Measurements from ENCODE around the gene PACS2.
"Not testable (repeated sequence)": the region's sequence is repeated elsewhere in the genome, so short reads cannot be mapped to it uniquely, and the experiment has no call there.

The PACS2 gene

DNA sequence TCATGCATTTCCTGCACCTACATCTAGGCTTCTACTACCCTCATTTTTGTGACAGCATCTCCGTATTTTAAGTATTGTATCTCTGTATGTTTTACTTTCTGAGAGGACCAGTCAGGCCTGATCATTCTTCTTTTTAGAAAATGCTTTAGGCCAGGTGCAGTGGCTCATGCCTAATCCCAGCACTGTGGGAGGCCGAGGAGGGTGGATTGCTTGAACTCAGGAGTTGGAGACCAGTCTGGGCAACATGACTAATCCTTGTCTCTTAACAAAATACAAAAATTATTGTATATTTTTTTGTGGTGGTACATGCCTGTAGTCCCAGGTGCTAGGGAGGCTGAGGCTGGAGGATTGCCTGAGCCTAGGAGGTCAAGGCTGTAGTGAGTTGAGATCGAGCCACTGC lies 36.9 kb downstream of the PACS2 start:
- no peak for DNase-seq (ENCODE audit: low read depth)

GRCh38 chr14:105351920-105352851 lies 37.6 kb downstream of the PACS2 start:
- peak; percentile 84 for DNase-seq (ENCODE audit: low read depth)

DNA sequence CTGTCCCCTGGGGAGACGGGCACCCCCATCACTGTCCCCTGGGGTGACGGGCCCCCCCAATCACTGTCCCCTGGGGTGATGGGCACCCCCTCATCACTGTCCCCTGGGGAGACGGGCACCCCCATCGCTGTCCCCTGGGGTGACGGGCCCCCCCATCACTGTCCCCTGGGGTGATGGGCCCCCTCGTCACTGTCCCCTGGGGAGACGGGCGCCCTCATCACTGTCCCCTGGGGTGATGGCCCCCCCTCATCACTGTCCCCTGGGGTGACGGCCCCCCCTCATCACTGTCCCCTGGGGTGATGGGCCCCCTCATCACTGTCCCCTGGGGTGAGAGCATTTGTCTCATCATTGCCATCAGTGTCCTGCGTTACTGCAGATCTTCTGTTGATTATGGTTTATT lies 38.6 kb downstream of the PACS2 start:
- DNase-seq (ENCODE audit: low read depth) = no peak

DNA sequence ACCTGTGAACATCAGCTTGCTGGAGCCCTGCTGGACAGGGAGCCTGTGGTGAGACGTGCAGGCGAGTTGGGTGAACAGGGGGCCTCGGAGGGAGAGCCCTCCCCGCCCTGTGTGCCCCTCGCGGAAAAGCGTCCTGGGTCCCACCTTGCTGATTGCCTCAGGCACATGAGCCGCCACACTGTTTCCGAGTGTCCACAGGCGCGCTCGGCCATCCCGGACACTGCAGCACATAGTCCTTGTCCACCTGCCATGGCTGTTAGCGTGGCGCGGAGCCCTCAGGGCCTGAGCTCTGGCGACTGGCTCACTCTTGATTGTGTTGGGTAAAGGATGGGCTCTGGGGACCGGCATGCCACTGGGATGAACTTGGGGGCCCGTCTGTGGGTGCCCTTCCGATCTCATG lies 40.0 kb downstream of the PACS2 start:
- no peak for DNase-seq (ENCODE audit: low read depth)

DNA sequence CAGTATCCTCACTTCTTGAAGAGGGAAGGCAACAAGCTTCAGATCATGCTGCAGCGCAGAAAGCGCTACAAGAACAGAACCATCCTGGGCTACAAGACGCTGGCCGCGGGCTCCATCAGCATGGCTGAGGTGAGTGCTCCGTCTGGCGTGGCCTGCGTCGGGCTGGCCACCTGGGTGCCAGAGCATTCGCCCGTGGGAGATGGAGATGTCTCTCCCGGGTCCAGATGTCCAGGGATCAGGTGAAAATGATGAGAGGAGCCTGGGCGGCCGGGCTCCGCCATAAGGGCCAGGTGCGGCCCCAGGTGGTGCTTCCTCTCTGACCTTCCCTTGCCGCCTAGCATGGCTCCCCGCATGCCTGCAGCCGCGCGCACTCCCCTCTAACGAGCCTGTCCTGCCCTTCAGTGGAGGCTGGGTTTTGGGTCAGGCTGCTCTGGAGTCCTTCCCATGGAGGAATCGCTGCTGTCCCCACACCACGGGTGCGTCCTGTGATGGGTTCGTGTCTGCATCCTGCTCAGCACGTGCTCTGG lies 40.6 kb downstream of the PACS2 start:
- no peak for DNase-seq (ENCODE audit: low read depth)

GRCh38 chr14:105355850-105356604 lies 41.5 kb downstream of the PACS2 start:
- DNase-seq (ENCODE audit: low read depth) = no peak

GRCh38 chr14:105356927-105357326 lies 42.4 kb downstream of the PACS2 start:
- no peak for DNase-seq (ENCODE audit: low read depth)

DNA sequence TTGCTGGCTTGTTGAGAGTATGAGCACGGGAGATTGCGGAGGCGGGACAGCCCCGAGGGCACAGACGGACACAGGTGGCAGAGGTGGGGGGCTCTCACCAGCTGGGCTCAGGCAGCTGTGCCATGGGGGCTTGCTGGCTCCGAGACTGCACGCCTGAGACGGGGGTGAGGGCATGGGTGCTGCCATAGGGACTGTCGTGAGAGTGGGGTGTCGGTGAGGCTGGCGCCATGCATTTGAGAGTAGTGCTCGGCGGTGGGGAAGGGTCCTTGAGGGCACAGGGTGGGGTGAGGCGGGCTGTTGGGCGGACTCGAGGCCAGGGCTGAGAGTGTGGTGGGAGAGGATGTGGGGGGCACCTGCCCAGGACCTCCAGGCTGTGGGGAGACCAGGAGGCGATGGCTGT lies 43.1 kb downstream of the PACS2 start:
- no peak for DNase-seq (ENCODE audit: low read depth)

- DNase-seq (ENCODE audit: low read depth) = no peak
These were observed 43.7 kb downstream of the PACS2 start for GRCh38 chr14:105358140-105358846.

- DNase-seq (ENCODE audit: low read depth) = no peak
These were observed 44.4 kb downstream of the PACS2 start for GRCh38 chr14:105358943-105359342.

DNA sequence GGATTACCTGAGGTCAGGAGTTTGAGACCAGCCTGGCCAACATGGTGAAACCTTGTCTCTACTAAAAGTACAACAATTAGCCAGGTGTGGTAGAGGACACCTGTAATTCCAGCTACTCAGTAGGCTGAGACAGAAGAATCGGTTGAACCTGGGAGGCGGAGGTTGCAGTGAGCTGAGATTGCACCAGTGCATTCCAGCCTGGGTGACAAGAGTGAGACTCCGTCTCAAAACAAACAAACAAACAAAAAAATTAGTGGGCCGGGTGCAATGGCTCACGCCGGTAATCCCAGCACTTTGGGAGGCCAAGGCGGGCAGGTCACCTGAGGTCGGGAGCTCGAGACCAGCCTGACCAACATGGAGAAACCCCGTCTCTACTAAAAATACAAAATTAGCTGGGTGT lies 46.9 kb downstream of the PACS2 start:
- DNase-seq (ENCODE audit: low read depth) = not testable (repeated sequence)

DNA sequence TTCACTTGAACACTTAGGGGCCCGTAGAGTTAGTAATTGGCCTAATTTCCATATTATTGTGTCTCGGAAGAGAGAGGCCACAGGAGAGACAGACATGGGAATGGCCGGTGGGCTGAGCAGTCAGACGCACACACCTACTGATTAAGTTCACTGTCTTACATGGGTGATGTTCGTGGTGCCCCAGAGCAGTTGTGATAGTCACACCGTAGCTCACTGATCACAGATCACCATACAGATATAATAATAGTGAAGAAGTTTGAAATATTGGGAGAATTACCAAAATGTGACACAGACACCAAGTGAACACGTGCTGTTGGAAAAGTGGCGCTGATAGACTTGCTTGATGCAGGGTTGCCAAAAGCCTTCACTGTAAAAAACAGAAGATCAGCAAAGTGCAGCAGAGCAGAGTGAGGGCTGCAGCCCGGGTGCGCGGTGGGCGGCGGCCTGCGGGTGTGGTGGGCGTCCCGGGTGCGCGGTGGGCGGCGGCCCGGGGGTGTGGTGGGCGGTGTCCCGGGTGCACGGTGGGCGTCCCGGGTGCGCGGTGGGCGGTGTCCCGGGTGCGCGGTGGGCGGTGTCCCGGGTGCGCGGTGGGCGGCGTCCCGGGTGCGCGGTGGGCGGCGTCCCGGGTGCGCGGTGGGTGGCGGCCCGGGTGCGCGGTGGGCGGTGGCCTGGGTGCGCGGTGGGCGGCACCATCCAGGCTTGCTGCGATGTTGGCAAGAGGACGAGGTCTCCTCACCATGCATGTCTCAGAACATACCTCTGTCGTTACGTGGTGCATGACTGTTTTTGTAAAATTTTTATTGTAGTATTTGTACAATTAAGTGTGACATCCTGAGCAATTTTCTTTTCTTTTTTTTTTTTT lies 49.5 kb downstream of the PACS2 start:
- DNase-seq (ENCODE audit: low read depth) = peak; percentile 17

DNA sequence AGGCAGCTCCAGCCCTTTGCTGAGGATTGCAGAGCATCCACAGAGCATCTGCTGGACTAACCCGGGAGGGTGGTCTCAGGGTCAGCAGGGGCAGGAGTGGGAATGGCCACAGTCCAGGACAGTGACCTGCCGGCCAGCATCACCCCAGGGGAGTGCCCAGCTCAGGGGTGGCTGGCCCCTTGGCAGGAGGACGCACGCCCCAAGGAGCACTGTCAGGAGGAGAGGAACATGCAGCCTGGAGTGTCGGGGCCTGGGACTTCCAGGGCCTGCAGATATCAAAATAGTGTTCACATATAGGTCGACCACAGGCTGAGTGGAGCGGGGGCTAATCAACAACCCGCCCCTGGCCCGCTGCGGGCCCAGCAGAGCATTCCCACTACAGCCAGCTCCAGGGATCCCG lies 50.6 kb downstream of the PACS2 start:
- DNase-seq (ENCODE audit: low read depth) = no peak

GRCh38 chr14:105365681-105366080 lies 51.1 kb downstream of the PACS2 start:
- no peak for DNase-seq (ENCODE audit: low read depth)

- DNase-seq (ENCODE audit: low read depth) = no peak
These were observed 52.0 kb downstream of the PACS2 start for GRCh38 chr14:105366386-105367074.

DNA sequence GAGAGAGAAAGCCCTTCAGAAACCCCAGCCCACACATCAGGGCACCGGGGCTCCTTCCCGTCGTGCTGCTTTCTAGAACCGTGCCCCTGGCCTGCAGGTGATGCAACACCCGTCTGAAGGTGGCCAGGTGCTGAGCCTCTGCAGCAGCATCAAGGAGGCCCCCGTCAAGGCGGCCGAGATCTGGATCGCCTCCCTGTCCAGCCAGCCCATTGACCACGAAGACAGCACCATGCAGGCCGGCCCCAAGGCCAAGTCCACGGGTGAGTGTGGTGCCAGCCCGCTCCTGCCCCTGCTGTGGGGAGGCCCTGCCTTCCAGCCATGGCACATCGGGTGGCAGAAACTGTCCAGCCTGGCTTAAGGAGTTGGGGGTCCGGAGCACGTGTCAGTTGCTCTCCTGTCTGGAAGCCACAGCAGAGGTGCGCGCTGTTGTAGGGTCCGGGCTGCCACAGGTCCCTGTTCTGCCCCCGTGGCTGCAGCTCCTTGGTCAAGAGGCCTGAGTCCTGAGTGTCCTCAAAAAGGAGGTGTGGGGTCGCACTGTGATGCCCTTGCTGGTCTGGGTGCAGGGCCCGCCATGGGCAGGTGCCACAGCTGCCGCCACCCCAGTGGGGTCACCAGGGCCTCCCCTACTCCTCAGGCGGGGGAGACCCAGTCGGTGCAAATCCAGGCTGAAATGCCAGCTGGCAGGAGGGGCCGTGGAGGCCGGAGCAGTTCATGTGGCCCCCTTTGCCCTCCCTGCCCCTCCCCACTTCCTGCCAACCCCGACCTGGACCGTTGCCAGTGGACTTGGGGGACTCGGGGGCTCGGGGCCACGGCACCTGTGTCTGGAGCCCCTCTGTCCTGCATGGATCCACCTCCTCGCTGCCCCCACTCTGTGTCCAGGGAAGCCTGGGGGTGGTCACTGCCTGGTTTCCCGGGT lies 52.8 kb downstream of the PACS2 start:
- DNase-seq (ENCODE audit: low read depth) = no peak

GRCh38 chr14:105368032-105368417 lies 53.5 kb downstream of the PACS2 start:
- no peak for DNase-seq (ENCODE audit: low read depth)

DNA sequence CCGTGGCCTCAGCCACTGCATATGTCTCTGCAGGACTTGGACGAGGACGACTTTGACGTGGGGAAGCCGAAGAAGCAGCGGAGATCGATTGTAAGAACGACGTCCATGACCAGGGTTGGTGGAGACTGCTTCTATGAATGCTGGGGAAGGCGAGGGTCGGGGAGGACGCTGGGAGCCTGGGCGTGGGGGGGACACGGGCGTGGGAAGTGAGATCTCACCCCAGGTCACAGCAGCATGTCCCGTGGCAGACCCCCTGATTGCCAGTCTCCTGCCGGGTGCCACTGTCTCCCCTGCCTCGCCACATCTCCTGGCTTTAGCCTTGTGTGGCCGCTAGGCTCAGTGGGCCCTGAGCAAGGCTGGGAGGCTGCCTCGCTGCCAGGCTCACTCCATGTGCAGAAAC lies 53.9 kb downstream of the PACS2 start:
- no peak for DNase-seq (ENCODE audit: low read depth)

DNA sequence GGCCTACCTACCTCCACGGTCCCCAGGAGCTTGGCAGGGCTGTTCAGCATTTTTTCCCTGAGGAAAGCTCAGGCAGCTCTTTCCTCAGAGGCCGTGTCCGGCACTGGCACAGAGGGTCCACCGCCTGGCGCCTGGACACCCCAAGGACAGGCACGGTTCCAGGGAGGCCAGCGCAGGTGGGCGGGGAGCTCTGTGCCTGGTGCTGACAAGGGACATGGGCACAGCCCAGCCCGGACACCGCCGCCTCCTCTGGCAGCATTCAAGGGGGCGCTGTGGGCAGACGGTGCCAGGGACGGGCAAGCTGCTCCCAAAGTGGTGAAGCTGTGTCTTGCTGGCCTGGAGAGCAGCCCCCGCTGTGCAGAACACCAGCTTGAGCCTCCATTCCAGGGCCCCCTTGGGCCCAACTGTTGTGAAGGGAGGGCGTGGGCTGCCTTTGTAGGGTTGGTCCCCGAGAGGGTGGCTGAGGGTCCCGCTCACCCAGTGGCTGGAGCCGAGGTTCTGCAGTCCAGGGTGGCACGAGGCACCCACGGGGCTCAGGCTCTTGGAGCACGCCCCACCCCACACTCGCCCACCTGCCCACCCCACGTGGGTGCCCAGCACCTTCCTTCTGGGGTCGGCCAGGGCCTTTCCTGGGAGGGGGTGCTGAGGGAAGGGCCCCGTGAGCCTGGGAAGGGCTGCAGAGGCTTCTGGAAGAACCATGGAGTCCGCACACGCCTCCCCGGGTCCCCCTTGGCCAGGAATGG lies 54.5 kb downstream of the PACS2 start:
- no peak for DNase-seq (ENCODE audit: low read depth)

Data from stimulated activated CD8-positive, alpha-beta memory T cell treated with anti-CD3 and anti-CD28 coated beads, Interleukin-15, amount 100 ng/mL, for 1 hour (primary cell).